ENCODE measurements around the gene MRFAP1.
"Not testable (repeated sequence)": the region's sequence is repeated elsewhere in the genome, so short reads cannot be mapped to it uniquely, and the experiment has no call there.

MRFAP1 gene

DNA sequence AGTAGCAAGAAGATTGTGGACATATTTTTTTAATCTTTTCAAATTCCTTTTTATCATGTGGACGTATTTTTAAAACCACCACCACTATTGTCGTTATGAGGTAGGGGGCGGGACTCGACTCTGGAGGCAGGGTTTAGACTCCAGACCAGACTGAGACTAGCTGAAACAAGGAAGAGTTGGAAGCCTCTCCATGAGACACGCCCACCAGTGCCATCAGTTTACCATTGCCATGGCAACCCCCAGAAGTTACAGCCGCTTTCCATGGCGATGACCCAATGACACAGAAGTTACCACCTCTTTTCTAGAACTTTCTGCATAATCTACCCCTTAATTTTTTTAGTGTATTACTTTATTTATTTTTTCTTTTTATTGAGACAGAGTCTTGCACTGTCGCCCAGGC lies 8.7 kb downstream of the MRFAP1 start:
- Histone ChIP-seq H3K4me1 (ENCODE audit: low read length) (no peaks in the 10 kb centered on the region), H3K4me2 (ENCODE audit: low read depth, low read length) (no peak overlapping the region), H3F3A (ENCODE audit: insufficient read depth, low read length) (peaks cover 4% of the 10 kb centered on the region; the same call in 1 of the 2 replicates), H3K9me3 (replicated peaks; ENCODE audit: insufficient read depth, low read length) (no peaks in the 10 kb centered on the region), H4K20me1 (ENCODE audit: insufficient read depth, low read length) (no peaks in the 10 kb centered on the region), H3K4me3 (ENCODE audit: low read length) (no peak overlapping the region), H3K9me2 (replicated peaks; ENCODE audit: insufficient read depth, low read length) (no peaks in the 10 kb centered on the region), H3K27me3 (replicated peaks; ENCODE audit: insufficient read depth, low read length) (no peaks in the 10 kb centered on the region), H2AFZ (ENCODE audit: low read length) (no peak overlapping the region), H3K79me2 (ENCODE audit: low read length) (no peaks in the 10 kb centered on the region), H3K27ac (ENCODE audit: low read length) (no peak overlapping the region), H3K36me3 (replicated peaks; ENCODE audit: insufficient read depth, low read length) (no peaks in the 10 kb centered on the region), H3K9ac (ENCODE audit: low read length) (no peak overlapping the region)
- no peak for TF ChIP-seq EZH2phosphoT487 (IDR thresholded peaks at IDR 0.05; ENCODE audit: low read length)
- TF ChIP-seq, protein P1, sequence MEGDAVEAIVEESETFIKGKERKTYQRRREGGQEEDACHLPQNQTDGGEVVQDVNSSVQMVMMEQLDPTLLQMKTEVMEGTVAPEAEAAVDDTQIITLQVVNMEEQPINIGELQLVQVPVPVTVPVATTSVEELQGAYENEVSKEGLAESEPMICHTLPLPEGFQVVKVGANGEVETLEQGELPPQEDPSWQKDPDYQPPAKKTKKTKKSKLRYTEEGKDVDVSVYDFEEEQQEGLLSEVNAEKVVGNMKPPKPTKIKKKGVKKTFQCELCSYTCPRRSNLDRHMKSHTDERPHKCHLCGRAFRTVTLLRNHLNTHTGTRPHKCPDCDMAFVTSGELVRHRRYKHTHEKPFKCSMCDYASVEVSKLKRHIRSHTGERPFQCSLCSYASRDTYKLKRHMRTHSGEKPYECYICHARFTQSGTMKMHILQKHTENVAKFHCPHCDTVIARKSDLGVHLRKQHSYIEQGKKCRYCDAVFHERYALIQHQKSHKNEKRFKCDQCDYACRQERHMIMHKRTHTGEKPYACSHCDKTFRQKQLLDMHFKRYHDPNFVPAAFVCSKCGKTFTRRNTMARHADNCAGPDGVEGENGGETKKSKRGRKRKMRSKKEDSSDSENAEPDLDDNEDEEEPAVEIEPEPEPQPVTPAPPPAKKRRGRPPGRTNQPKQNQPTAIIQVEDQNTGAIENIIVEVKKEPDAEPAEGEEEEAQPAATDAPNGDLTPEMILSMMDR (IDR thresholded peaks at IDR 0.05; ENCODE audit: low read length) = no peak
- TF ChIP-seq EZH2 (optimal IDR thresholded peaks at IDR 0.05; ENCODE audit: low read depth, low read length) = no peak
- DNase-seq = no peak

- H3K27me3 ChIP-seq (replicated peaks; ENCODE audit: insufficient read depth, low read length) = peaks cover 15% of the 10 kb centered on the region
- H3K9me2 ChIP-seq (replicated peaks; ENCODE audit: insufficient read depth, low read length); H3F3A ChIP-seq (ENCODE audit: insufficient read depth, low read length); H3K79me2 ChIP-seq (ENCODE audit: low read length); H3K9me3 ChIP-seq (replicated peaks; ENCODE audit: insufficient read depth, low read length); H3K27ac ChIP-seq (ENCODE audit: low read length); H3K4me2 ChIP-seq (ENCODE audit: low read depth, low read length); H4K20me1 ChIP-seq (ENCODE audit: insufficient read depth, low read length); H3K9ac ChIP-seq (ENCODE audit: low read length); DNase-seq; H3K4me1 ChIP-seq (ENCODE audit: low read length); H3K4me3 ChIP-seq (ENCODE audit: low read length); H2AFZ ChIP-seq (ENCODE audit: low read length); H3K36me3 ChIP-seq (replicated peaks; ENCODE audit: insufficient read depth, low read length): not testable (repeated sequence)
Observed at GRCh38 chr4:6654211-6654610, 13.7 kb downstream of the MRFAP1 start.

- H3K4me2 ChIP-seq (ENCODE audit: low read depth, low read length); H3K9me2 ChIP-seq (replicated peaks; ENCODE audit: insufficient read depth, low read length); H4K20me1 ChIP-seq (ENCODE audit: insufficient read depth, low read length); H3K27ac ChIP-seq (ENCODE audit: low read length); H3K36me3 ChIP-seq (replicated peaks; ENCODE audit: insufficient read depth, low read length); H3K9ac ChIP-seq (ENCODE audit: low read length); H3K4me1 ChIP-seq (ENCODE audit: low read length); H3K79me2 ChIP-seq (ENCODE audit: low read length); DNase-seq; H3F3A ChIP-seq (ENCODE audit: insufficient read depth, low read length); H2AFZ ChIP-seq (ENCODE audit: low read length); H3K9me3 ChIP-seq (replicated peaks; ENCODE audit: insufficient read depth, low read length); H3K4me3 ChIP-seq (ENCODE audit: low read length): not testable (repeated sequence)
- H3K27me3 ChIP-seq (replicated peaks; ENCODE audit: insufficient read depth, low read length) = peaks cover 25% of the 10 kb centered on the region
Observed at GRCh38 chr4:6655291-6655690, 14.8 kb downstream of the MRFAP1 start.

DNA sequence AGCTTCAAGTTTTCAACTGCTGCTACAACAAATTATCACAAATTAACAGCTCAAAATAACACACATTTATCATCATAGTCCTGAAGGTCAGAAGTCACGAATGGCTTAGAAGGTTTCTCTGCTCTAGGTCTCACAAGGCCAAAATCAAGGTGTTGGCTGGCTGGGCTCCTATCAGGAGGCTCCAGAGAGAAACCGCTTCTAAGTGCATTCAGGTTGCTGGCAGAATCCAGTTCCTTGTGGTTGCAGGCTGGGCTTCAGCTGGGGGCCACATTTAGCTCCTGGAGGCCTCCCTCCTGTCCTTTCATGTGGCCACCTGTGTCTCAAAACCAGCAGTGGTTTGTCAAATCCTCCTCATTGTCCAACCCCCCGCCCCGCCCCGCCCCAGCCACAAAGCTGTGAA lies 15.4 kb downstream of the MRFAP1 start:
- Histone ChIP-seq H3K27me3 (replicated peaks; ENCODE audit: insufficient read depth, low read length) (peaks cover 31% of the 10 kb centered on the region), H3K4me1 (ENCODE audit: low read length) (no peaks in the 10 kb centered on the region), H3K36me3 (replicated peaks; ENCODE audit: insufficient read depth, low read length) (no peaks in the 10 kb centered on the region), H3F3A (ENCODE audit: insufficient read depth, low read length) (no peaks in the 10 kb centered on the region), H3K4me3 (ENCODE audit: low read length) (no peak overlapping the region), H3K79me2 (ENCODE audit: low read length) (no peaks in the 10 kb centered on the region), H3K9me3 (replicated peaks; ENCODE audit: insufficient read depth, low read length) (no peaks in the 10 kb centered on the region), H3K9me2 (replicated peaks; ENCODE audit: insufficient read depth, low read length) (no peaks in the 10 kb centered on the region), H4K20me1 (ENCODE audit: insufficient read depth, low read length) (no peaks in the 10 kb centered on the region), H3K9ac (ENCODE audit: low read length) (no peak overlapping the region), H3K27ac (ENCODE audit: low read length) (no peak overlapping the region), H3K4me2 (ENCODE audit: low read depth, low read length) (no peak overlapping the region), H2AFZ (ENCODE audit: low read length) (no peak overlapping the region)
- TF ChIP-seq EZH2 (optimal IDR thresholded peaks at IDR 0.05; ENCODE audit: low read depth, low read length) (no peak), EZH2phosphoT487 (IDR thresholded peaks at IDR 0.05; ENCODE audit: low read length) (no peak)
- TF ChIP-seq, protein P1 (IDR thresholded peaks at IDR 0.05; ENCODE audit: low read length) = no peak
- DNase-seq = no peak
